UCSD-AML1 (cell line): ENCODE data around the gene LAMA5.

ENCODE experiments used
- DNase-seq: peaks from one replicate; lab custom pipeline; 2025; ENCODE audit not compliant: unreplicated experiment; lab: John Stamatoyannopoulos, UW

LAMA5 gene

DNA sequence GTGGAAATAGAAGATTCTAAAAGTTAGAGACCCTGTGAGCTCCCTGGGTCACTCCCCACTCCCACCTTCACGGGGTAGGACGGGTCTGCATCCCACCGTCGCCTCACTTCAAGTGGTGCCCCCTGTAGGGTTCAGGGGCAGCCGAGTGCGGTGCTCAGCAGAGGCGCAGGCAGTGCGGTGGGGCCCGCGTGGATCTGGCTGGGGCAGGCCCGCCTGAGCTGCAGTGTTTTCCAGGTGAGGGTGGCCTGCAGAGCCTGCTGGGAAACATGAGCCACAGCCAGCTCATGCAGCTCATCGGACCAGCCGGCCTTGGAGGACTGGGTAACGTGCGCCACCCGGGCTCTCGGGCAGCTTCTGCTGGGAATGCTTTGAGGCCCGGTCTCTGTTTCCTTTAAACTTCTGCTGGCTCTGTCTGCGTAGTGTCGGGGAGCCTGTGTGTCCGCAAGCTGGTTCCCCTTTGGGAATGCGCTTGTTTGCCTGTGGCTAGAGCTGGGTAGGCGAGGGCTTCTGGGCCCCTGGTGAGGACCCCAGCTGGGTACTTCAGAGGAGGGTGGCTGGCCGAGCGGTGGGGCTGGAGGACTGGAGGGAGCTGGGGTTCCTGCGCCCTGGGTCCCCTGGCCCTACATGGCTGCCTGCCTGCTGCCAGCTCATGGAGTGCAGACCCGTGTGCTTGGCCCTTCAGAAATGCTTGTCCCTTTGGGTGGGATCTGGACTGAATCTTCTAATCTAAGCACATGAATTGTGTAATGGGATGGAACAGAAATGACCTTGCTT lies 60.5 kb downstream of the LAMA5 start:
- DNase-seq, result no peak

DNA sequence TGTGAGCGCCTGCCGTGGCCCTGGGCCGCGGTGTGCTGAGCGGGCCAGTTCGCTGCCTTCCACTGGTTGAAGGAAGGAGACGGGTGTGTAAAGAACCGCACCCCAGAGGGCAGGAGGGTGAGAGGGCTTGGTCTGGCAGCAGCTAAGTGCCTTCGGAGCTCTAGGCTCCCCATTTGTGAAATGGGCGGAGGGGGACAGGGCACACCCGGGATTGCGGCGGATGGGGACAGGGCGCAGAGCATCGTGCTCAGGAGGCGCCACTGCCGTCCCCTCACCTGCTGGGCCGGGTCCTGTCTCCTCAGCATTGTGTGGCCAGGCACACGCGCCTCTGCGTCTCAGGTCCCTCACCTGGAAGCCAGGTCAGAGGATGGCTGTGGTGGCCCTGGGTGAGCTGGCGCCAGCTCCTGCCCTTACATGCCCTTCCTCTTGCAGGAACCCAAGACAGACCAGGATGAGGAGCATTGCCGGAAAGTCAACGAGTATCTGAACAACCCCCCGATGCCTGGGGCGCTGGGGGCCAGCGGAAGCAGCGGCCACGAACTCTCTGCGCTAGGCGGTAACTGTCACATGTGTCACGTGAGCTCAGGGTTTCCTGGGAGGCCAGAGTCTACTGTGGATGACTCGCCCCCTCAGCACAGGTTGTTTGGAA lies 61.2 kb downstream of the LAMA5 start:
- no peak for DNase-seq

DNA sequence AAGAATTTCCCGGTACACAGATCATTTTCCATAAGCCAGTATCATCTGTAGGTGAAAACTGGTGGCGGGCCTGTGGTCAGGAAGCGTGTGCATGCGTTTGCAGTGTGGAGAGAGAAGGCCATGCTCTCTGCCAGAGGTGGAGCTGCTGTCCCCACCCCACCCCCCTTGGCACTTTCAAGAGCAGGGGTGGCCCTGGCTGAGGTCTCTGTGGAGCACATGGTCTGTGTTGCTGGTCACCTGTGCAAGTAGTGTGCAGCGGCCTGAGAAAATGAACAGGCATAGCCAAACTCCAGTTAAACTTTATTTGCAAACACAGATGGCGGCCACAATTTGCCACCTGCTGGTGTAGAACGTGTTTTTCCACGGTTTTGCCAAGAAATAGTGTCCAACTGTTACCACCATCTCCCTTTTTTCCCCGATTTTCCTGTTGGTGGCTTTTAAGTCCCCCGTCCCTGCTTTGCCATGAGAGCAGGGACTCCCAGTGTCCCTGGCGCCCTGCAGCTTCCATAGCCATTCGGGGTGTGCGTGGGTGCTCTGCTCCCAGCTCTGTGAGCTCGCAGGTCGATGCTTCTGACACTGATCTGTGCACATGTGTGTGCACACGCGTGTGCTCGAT lies 61.9 kb downstream of the LAMA5 start:
- no peak for DNase-seq

DNA sequence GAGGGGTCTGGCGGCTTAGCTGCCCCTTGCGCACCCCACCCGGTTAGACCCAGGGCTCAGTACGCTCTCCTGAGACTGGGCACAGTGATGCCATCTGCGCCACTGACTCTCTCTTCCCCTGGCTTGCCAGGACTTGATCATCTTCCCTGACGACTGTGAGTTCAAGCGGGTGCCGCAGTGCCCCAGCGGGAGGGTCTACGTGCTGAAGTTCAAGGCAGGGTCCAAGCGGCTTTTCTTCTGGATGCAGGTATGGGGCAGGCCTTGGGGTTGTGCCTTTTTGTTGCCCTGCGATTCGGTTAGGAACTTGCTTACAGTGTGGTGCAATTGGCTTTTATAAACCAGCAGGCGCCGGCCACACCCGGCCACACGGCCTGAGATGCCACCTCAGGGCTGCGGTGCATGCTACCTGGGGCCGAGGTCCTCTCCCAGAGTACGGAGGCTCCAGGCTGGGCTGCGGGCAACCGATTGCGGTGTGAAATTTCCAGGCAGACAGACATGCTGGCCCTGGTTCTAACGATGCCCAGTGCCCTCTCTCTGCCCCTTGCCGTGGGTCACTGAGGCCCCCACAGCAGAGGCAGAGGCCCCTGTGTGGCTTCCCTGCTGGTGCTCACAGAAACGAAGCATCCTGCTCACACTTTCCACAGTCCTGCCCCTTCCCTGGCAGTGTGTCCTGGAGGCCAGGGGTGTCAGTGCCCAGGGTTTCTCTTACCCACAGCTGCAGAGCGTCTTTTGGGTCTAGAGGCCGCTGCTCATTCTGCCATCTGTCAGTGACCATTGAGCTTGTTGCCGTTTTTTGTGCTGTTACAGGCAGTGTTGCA lies 62.6 kb downstream of the LAMA5 start:
- DNase-seq, result no peak

DNA sequence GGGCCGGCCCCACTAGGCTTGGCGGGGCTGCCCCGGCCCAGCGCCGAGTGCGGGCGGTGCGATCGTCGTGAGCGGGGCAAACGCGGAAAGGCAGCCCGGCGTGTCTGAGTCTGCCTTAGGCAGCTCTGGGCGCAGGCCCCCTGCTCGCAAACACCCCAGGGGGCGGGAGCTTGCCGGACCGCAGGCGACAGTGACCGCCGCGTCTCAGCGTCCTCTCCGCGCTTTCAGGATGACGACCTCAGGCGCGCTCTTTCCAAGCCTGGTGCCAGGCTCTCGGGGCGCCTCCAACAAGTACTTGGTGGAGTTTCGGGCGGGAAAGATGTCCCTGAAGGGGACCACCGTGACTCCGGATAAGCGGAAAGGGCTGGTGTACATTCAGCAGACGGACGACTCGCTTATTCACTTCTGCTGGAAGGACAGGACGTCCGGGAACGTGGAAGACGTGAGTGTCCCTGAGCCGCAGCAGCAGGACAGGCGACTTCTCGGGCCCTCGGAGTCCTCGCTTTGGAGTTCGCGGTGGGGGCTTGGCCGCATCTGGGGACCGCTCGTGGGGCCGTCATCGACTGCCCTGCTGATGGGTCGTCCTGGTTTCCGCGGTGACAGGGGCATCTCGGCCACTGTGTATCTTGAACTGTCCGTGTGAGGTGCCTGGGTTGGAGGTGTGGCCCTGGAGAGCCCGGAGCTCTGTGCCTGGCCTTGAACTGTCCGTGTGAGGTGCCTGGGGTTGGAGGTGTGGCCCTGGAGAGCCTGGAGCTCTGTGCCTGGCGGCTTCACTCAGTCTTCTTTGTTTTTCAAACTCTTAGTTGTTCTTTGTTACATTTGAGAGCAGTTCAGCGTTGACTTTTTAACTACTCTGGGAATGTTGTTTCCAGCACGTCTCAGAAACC lies 63.5 kb downstream of the LAMA5 start:
- peak; percentile 27 for DNase-seq

DNA sequence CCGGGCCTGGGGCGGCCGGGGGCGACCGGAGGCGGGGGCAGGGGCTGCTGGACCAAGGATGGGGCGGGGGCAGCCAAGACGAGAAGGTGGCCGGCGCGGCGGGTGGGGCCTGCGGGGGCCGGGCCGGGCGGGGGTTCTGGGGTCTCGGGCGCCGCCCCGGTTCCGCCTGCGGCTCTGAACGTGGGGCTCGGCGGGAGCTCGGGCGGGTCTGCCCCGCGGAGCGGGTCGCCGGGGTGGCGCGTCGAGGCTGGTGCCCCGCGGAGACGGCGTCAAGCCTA lies 64.1 kb downstream of the LAMA5 start:
- no peak for DNase-seq

DNA sequence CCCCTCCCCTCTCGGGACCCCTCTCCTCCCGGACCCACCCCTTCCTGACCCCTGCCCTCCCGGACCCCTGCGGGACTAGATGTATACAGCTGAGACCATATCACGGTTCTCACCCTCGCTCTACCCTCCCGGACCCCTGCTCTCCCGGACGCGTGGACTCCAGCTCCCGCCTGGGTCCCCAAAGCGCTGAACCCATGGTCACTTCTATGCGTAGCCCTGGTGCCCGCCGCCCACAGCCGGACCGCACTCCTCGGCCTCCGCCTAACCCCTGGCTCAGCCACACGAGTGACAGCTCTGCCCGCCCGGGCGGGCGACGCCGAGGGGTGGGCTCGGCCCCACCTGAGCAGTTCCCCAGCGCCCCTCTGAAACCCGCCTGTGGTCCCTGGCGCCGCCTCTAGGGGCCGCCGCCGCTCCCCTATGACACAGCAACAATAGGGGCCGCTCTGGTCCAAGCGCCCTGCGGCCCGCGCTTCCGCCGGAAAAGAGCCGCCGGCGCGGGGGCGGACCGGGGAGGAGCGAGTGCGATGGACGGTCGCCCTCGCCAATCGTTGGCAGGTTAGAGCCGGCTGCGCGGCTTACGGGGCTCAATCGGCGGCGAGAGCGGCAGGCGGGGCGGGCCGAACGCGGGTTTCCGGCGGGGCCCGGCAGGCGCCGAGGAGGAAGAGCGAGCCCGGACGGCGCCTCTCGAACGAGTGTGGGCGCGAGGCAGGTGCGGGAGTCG lies 64.6 kb downstream of the LAMA5 start, which contains the start of gene ADRM1:
Gene ADRM1, plus strand, starts transcription at position 657 of the 721 bp plus-strand sequence. CDS start 572 bp downstream, outside the sequence.
- peak; percentile 98 for DNase-seq

DNA sequence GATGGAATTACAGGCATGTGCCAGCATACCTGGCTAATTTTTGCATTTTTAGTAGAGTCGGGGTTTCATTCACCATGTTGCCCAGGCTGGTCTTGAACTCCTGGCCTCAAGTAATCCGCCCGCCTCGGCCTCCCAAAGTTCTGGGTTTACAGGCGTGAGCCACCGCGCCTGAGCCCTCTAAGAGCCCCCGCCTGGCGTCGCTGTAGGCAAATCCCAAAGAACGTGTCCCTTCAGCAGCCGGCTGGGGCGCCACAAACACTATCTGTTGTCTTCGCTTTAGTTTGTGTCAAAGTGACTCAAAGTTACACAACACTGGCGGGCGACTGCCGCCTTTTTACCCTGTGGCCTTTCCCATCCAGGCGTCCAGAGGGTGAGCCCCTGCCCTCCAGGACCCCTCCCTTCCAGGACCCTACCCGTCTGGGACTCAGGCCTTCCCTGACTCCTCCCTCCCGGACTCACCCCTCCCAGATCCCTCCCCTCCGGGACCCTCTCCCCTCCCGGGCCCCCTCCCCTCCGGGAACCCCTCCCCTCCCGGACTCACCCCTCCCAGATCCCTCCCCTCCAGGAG lies 65.3 kb downstream of the LAMA5 start:
- DNase-seq, result peak; percentile 91

DNA sequence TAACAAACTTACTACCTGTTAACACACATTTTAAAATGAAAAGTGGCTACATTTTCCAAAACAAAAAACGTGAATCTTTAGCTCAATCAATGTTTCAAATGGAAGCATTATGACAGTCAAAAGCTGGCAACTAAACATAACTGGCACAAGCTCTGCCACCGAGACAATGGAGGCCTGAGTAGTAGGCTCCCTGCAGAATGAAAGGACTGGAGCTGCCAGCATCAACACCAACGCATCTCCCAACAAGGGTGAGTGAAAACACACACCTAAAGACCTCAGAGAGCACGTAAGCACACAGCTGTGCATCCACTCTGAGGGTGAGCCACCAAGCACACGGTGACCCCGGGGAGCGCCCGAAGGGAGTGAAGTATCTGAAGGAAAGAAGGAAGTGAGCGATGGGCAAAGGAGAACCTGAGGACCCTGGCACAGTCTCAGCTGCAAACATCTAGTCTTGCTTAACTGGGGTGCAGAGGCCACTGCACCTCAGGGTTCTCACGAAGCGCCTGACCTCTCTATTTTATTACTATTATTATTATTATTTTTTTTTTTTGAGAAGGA lies 65.9 kb downstream of the LAMA5 start:
- DNase-seq, result no peak

DNA sequence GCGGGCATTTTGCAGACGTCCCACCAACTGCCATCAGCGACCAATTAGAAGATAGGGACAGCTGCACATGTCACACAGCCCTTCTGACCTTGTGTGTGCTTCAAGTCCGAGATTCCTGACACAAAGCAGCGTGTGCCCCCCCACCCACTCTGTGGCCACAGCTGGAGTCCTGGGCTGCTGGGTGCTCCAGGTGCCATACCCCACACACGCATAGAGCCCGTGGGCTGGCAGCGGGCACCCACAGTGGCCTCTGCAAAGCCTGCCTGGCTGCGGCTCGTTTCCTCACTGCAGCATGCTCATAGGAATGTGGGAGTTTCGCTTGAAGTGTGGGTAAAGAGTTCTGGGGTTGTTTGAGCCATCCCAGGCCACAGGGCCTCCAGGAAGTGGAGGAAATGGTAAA lies 66.8 kb downstream of the LAMA5 start:
- no peak for DNase-seq

DNA sequence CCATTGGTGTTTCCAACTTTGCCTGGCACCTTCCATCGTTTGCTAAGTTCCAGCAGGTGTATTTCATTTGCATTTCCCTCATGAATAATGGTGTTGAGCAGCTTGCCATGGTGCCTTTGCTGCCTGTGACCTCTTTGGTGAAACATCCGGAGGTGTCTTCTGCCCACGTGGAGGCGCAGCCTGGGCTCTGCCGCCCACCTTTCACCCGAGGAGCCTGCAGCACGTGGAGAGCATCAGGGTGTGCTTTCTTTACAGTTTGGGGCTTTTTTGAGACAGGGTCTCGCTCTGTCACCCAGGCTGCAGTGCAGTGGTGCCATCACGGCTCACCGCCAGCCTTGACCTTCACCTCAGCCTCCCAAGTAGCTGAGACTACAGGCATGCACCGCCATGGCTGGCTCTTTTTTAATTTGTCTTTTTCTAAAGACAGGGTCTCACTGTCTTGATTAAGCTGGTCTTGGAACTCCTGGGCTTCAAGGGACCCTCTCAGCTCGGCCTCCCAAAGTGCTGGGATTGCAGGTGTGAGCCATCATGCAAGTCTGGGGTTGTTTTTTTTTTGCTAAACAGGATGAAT lies 67.4 kb downstream of the LAMA5 start:
- DNase-seq, result no peak

DNA sequence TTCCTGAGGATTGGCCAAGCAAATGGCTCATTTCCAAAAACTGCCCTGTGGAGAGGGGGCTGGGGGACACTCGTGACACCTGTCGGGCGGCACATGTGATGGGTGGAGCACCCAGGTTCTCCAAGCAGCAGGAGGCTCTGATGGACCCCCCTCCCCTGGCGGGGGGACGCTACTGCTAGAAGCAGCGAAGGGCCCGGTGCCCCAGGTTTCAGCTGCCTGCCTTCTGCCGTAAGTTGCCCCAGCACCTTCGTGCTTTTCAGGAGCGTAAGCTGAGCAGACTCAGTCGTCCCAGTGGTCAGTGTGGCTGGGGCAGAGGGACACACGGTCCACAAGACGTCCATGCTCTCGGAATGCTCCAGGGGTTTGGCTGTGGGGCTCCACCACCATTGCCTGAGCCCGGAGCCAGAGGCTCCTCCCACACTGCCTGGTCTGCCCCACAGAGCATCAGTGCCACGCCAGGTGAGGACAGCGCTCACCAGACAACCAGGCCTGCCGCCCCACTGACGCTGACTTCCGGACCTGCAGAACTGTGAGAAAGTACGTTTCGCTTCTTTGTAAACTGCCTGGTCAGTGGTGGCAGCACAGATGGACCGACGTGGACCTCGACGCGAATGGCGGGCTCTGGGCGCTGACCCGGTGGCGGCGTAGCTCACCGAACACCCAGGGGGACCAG lies 68.4 kb downstream of the LAMA5 start:
- DNase-seq, result no peak

DNA sequence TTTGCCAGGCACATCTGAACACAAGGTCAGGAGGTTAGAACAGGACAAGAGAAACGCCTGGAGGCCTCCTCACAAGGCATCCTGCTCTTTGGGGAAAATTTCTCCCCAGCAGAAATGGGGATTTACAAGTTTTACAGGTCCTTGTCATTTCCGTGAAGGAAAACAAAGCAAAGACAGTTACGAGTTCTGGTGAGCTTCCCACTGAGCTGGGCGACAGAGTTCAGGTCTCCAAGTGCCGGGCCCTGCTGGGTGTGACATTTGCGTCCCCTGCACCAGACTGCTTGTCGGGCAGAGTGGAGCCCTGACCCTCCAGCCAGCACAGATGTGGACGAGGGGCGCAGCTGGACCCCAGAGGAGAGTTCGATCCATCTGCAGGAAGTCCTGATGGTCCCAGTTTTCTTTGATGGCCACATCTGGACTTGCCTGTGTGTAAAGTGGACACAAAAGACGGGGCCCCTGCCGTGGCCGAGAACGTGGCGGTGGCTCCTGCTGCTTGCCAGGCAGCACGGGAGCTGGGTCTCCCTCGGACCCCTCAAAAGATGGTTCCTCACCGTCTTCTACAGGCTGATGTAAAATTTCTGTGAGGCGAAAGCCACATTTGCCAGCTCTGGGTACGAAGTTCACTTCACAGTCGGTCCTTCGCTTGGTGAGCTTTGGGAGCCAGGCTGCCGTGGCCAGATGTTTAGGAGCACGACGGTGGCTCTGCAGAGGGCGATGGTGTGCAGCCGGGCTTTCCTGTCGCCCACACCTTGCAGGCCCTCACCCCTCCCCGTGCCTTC lies 69.5 kb downstream of the LAMA5 start:
- no peak for DNase-seq

DNA sequence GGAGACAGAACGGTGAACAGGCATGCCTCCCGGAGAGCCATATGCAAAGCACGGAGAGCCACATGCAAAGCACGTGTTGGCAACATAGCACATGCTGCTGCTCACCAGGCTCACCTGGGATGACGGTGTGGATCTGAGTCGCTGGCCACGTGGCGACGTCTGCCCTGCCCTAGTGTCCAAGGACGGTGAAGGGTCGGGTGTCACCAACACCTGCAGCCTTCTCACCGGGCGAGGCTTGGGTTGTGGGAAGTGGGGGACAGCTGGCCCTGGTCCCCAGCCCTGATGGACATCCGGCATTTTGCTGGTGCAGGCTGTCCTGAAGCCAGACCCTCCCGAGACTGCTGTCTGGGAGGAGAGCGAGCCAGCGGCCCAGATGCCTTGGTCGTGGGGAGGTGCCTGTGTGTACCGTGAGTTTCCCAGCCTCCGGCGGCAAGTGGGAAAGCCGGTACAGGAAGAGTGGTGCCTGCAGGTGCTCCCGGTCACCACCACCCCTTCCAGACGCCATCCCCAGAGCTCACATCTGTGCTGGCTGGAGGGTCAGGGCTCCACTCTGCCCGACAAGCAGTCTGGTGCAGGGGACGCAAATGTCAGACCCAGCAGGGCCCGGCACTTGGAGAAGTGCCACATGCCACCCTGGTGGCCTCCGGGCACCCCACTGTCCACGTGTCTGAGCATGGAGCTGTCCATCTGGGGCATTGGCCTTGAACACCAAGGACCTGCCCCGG lies 70.2 kb downstream of the LAMA5 start:
- DNase-seq, result no peak

DNA sequence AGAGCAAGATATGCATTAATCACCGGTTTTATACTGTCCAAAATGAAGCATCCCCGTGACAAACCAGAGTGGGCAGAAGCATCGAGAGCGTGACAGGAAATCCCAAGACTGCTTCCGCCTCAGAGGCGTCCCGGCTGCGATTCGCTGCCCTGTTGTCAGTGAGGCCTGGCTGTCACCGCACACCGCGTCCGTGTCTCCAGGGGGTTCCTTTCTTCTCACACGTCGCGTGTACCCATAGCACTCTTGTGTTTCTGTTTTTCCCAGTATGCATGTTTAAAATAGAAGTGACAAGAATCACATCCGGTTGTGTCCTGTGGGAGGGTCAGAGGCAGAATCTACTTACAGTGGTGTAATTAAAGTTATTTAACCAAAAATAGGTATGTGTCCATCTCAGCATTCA lies 72.6 kb downstream of the LAMA5 start:
- no peak for DNase-seq

DNA sequence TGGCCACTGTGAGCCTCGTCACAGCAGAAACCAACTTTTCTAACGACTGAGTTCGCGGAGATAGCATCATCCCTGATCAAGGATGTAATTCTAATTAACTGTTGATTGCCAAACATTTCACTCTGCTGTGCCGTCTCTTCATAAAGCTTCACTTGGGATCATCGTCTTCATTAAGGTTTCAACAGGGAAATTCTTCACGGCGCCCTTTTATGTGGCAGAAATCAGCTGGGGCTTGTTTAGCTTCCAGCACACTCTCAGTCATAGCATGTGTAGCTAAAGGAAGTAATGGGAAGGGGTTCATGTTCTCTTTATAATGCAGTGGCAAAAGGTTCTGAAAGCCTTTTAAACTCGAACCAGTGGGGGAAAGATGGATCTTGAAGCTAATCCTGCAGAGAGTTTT lies 73.2 kb downstream of the LAMA5 start:
- no peak for DNase-seq
